GM18861 (cell line): ENCODE data around the gene SEMA3B.
A peak's percentile ranks its signal among the peaks of the same experiment; 100 is the strongest.
"Not testable (repeated sequence)": the region's sequence is repeated elsewhere in the genome, so short reads cannot be mapped to it uniquely, and the experiment has no call there.

Source experiments
- ATAC-seq: cut with Tn5 transposase; IDR thresholded peaks from one replicate; pipeline ENCODE4 v1.9.1; 2021; ENCODE audit not compliant: unreplicated experiment

SEMA3B gene

GRCh38 chr3:50271314-50271936 lies 2.5 kb downstream of the SEMA3B start:
- ATAC-seq: no peak

GRCh38 chr3:50272538-50272910 lies 3.6 kb downstream of the SEMA3B start:
- ATAC-seq: not testable (repeated sequence)

GRCh38 chr3:50272911-50273688 lies 4.2 kb downstream of the SEMA3B start:
- ATAC-seq: peak; percentile 88

- ATAC-seq: no peak
These were observed 4.7 kb downstream of the SEMA3B start for GRCh38 chr3:50273689-50274065.

GRCh38 chr3:50274371-50275104 lies 5.6 kb downstream of the SEMA3B start:
- ATAC-seq: no peak

GRCh38 chr3:50275141-50275995 lies 6.4 kb downstream of the SEMA3B start:
- ATAC-seq: no peak

- ATAC-seq: no peak
These were observed 7.2 kb downstream of the SEMA3B start for GRCh38 chr3:50275996-50276761.

GRCh38 chr3:50276762-50277101 lies 7.8 kb downstream of the SEMA3B start:
- ATAC-seq: no peak

- no peak for ATAC-seq
These were observed 9.4 kb downstream of the SEMA3B start for GRCh38 chr3:50278123-50278879.

GRCh38 chr3:50278880-50279224 lies 9.9 kb downstream of the SEMA3B start, which contains the start of gene LSMEM2:
Gene LSMEM2, plus strand, starts transcription at chr3:50279087. Its CDS starts 27 bp downstream, at chr3:50279114.
- ATAC-seq: no peak

GRCh38 chr3:50279255-50280016 lies 10.5 kb downstream of the SEMA3B start:
- no peak for ATAC-seq

- not testable (repeated sequence) for ATAC-seq
These were observed 15.2 kb downstream of the SEMA3B start for GRCh38 chr3:50284121-50284520.

- no peak for ATAC-seq
These were observed 17.6 kb downstream of the SEMA3B start for GRCh38 chr3:50286322-50287227.

- no peak for ATAC-seq
These were observed 18.3 kb downstream of the SEMA3B start for GRCh38 chr3:50287262-50287661.

- ATAC-seq: no peak
These were observed 19.6 kb downstream of the SEMA3B start for GRCh38 chr3:50288387-50289007.

- ATAC-seq: no peak
These were observed 20.2 kb downstream of the SEMA3B start for GRCh38 chr3:50289130-50289529.

- ATAC-seq: no peak
These were observed 21.3 kb downstream of the SEMA3B start for GRCh38 chr3:50290161-50290641.
